H9 (cell line): ENCODE results near the gene ANXA4. TPM values are rescaled to one million over a fixed set of nuclear protein-coding genes. Genes with fewer than 3 reads are reported as not detected.
A peak's percentile ranks its signal among the peaks of the same experiment; 100 is the strongest.

Source experiments
- DNase-seq: peaks from one replicate; pipeline ENCODE4 v3.0.0-alpha.2; 2017
- H2AFZ ChIP-seq: one replicate; pipeline ENCODE4 v1.6.1; 2013; ENCODE audit warnings: mild to moderate bottlenecking, low read length, control low read depth, moderate library complexity
- H2AK5ac ChIP-seq: 2 replicates; pipeline ENCODE4 v1.6.1; 2013; ENCODE audit warnings: low read length, control low read depth, mixed read lengths; ENCODE audit not compliant: insufficient read length
- H2BK120ac ChIP-seq: one replicate; pipeline ENCODE4 v1.6.1; 2013; ENCODE audit warnings: low read depth, mild to moderate bottlenecking, low read length, control low read depth, inconsistent platforms; ENCODE audit not compliant: poor library complexity, severe bottlenecking
- H2BK12ac ChIP-seq: 2 replicates; pipeline ENCODE4 v1.6.1; 2013; ENCODE audit warnings: low read length, control low read depth, mixed read lengths, low read depth; ENCODE audit not compliant: insufficient read length
- H2BK15ac ChIP-seq: 2 replicates; pipeline ENCODE4 v1.6.1; 2013; ENCODE audit warnings: low read depth, low read length, control low read depth
- H2BK20ac ChIP-seq: one replicate; pipeline ENCODE4 v1.6.1; 2013; ENCODE audit warnings: low read depth, mild to moderate bottlenecking, low read length, control low read depth, inconsistent platforms; ENCODE audit not compliant: poor library complexity, severe bottlenecking
- H2BK5ac ChIP-seq: 2 replicates; pipeline ENCODE4 v1.6.1; 2013; ENCODE audit warnings: low read length, control low read depth, mixed read lengths; ENCODE audit not compliant: insufficient read length
- H3K14ac ChIP-seq: 2 replicates; pipeline ENCODE4 v1.6.1; 2013; ENCODE audit warnings: low read length, control low read depth; ENCODE audit not compliant: insufficient read depth
- H3K18ac ChIP-seq: 2 replicates; pipeline ENCODE4 v1.6.1; 2013; ENCODE audit warnings: low read depth, mild to moderate bottlenecking, mixed read lengths, low read length, control low read depth; ENCODE audit not compliant: insufficient read length
- H3K23ac ChIP-seq: 2 replicates; pipeline ENCODE4 v1.6.1; 2013; ENCODE audit warnings: low read length, control low read depth, mixed read lengths, low read depth; ENCODE audit not compliant: insufficient read length
- H3K23me2 ChIP-seq: 2 replicates; pipeline ENCODE4 v1.6.1; 2013; ENCODE audit warnings: low read depth, mild to moderate bottlenecking, mixed read lengths, low read length, control low read depth; ENCODE audit not compliant: insufficient read length, poor library complexity, severe bottlenecking
- H3K27ac ChIP-seq: 2 replicates; pipeline ENCODE4 v1.5.1; 2013; ENCODE audit warnings: low read length, control low read depth, mixed read lengths, low read depth; ENCODE audit not compliant: insufficient read length
- H3K27me3 ChIP-seq: 2 replicates; pipeline ENCODE4 v1.6.1; 2013; ENCODE audit warnings: low read length, control low read depth, inconsistent platforms; ENCODE audit not compliant: insufficient read depth
- H3K4ac ChIP-seq: 2 replicates; pipeline ENCODE4 v1.6.1; 2013; ENCODE audit warnings: low read depth, mild to moderate bottlenecking, control low read depth, inconsistent platforms, low read length, moderate library complexity
- H3K4me1 ChIP-seq: 2 replicates; pipeline ENCODE4 v1.6.1; 2013; ENCODE audit warnings: low read length, control low read depth, inconsistent platforms; ENCODE audit not compliant: insufficient read depth
- H3K4me2 ChIP-seq: 2 replicates; pipeline ENCODE4 v1.6.1; 2013; ENCODE audit warnings: low read length, control low read depth, mixed read lengths; ENCODE audit not compliant: insufficient read length, insufficient read depth
- H3K56ac ChIP-seq: 2 replicates; pipeline ENCODE4 v1.6.1; 2013; ENCODE audit warnings: low read depth, mild to moderate bottlenecking, mixed read lengths, low read length, control low read depth; ENCODE audit not compliant: insufficient read length
- H3K79me1 ChIP-seq: 2 replicates; pipeline ENCODE4 v1.6.1; 2013; ENCODE audit warnings: low read depth, mild to moderate bottlenecking, moderate library complexity, low read length, control low read depth, inconsistent platforms; ENCODE audit not compliant: insufficient read depth, poor library complexity, severe bottlenecking
- H3K79me2 ChIP-seq: 2 replicates; pipeline ENCODE4 v1.6.1; 2013; ENCODE audit warnings: low read length, control low read depth, inconsistent platforms; ENCODE audit not compliant: insufficient read depth
- H3K9ac ChIP-seq: 2 replicates; pipeline ENCODE4 v1.6.1; 2013; ENCODE audit warnings: low read length, control low read depth, mixed read lengths; ENCODE audit not compliant: insufficient read length; ENCODE audit errors: extremely low read depth
- H3K9me3 ChIP-seq: one replicate; pipeline ENCODE4 v1.6.1; 2013; ENCODE audit warnings: low read depth, low read length, inconsistent platforms; ENCODE audit not compliant: control insufficient read depth
- H3T11ph ChIP-seq: one replicate; pipeline ENCODE4 v1.6.1; 2013; ENCODE audit warnings: mild to moderate bottlenecking, low read length, control low read depth, inconsistent platforms
- H4K20me1 ChIP-seq: one replicate; pipeline ENCODE4 v1.6.1; 2013; ENCODE audit not compliant: control insufficient read depth, insufficient read length, insufficient read depth
- H4K5ac ChIP-seq: 2 replicates; pipeline ENCODE4 v1.6.1; 2013; ENCODE audit warnings: low read depth, mild to moderate bottlenecking, mixed read lengths, low read length, control low read depth; ENCODE audit not compliant: insufficient read length
- H4K8ac ChIP-seq: replicated peaks from 2 replicates; pipeline ENCODE4 v1.6.1; 2013; ENCODE audit warnings: low read length, control low read depth, mixed read lengths, low read depth; ENCODE audit not compliant: insufficient read length
- H4K91ac ChIP-seq: 2 replicates; pipeline ENCODE4 v1.6.1; 2013; ENCODE audit warnings: low read depth, mild to moderate bottlenecking, moderate library complexity, mixed read lengths, low read length, control low read depth; ENCODE audit not compliant: insufficient read length
- H3K27ac Mint-ChIP-seq, 3 experiments: 2 replicates in 2 of 3; 3 replicates in 1 of 3; pipeline ENCODE4 v1.8.0; 2020 to 2021; ENCODE audit warnings: mixed read lengths in 3 of 3, mild to moderate bottlenecking in 1 of 3, moderate library complexity in 1 of 3
- H3K27me3 Mint-ChIP-seq: 2 replicates; pipeline ENCODE4 v1.8.0; 2021; ENCODE audit warnings: low read depth, mild to moderate bottlenecking, moderate library complexity, mixed read lengths
- H3K36me3 Mint-ChIP-seq, 3 experiments: 2 replicates in 2 of 3; 3 replicates in 1 of 3; pipeline ENCODE4 v1.8.0; 2020 to 2021; ENCODE audit warnings: low read depth in 3 of 3, mixed read lengths in 3 of 3; ENCODE audit not compliant: insufficient read depth in 1 of 3
- H3K4me1 Mint-ChIP-seq, 2 experiments: 2 replicates each; pipeline ENCODE4 v1.8.0; 2020; ENCODE audit warnings: mixed read lengths in 2 of 2
- H3K4me3 Mint-ChIP-seq, 2 experiments: 2 replicates in 1 of 2; 3 replicates in 1 of 2; pipeline ENCODE4 v1.8.0; 2020 to 2021; ENCODE audit warnings: mild to moderate bottlenecking in 2 of 2, mixed read lengths in 2 of 2, moderate library complexity in 1 of 2
- H3K9me3 Mint-ChIP-seq, 2 experiments: 2 replicates in 1 of 2; 3 replicates in 1 of 2; pipeline ENCODE4 v1.8.0; 2020; ENCODE audit warnings: mild to moderate bottlenecking in 2 of 2, mixed read lengths in 2 of 2, moderate library complexity in 1 of 2
- WGBS: extraction: QIAGEN DNeasy Blood & Tissue Kit; methylation state at CpG from one replicate; pipeline ENCODE4 v1.1.7; 2013; ENCODE audit warnings: missing lambda C conversion rate, low lambda C conversion rate, mixed read lengths; ENCODE audit not compliant: insufficient read length; ENCODE audit errors: extremely low coverage; 5-methylcytosine and 5-hydroxymethylcytosine counted together
- total RNA-seq: library from RNA; stranded (reverse); gene quantifications from 2 replicates; pipeline ENCODE4 v1.2.1, GENCODE V29; 2021
- TF ChIP-seq, protein P1 (sequence below): fragments of 200-600 bp; sonication (generic); conservative IDR thresholded peaks from 3 replicates; pipeline ENCODE4 v1.8.0; 2021; ENCODE audit warnings: antibody characterized with exemption, mild to moderate bottlenecking

ANXA4 gene
- total RNA-seq, 1 experiment from 2014 or later = 14.4 TPM

DNA sequence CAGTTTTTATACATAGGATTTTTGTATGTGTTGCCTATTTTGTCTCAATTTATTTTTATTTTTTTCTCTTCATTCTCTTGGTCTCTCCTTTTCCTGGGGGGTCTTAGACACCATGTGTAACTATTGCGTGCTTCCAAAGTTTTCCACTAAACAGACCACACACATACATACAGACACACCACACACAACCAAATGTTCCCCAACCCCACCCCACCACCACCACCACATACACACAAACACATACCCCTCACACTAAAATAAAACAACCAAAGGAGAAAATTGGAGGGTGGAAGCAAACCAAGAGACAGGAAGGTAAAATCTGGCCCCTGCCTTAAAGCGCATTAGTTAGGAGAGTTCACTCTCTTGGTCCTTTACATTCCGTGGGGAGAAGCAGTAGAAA lies 30.0 kb upstream of the ANXA4 start:
- Histone ChIP-seq H3K4me2 (no peak overlapping the region), H3K4ac (no peak overlapping the region), H3K27ac (no peak overlapping the region), H3K4me1 (peaks cover 11% of the 10 kb centered on the region), H2BK120ac (no peak overlapping the region), H2BK20ac (no peak overlapping the region), H3K23me2 (no peaks in the 10 kb centered on the region), H3K27me3 (no peaks in the 10 kb centered on the region), H3K56ac (no peak overlapping the region), H2AFZ (no peak overlapping the region), H4K8ac (no peak overlapping the region), H3K79me2 (no peaks in the 10 kb centered on the region), H3K79me1 (no peaks in the 10 kb centered on the region), H3K9ac (no peak overlapping the region), H3K14ac (no peak overlapping the region), H2BK15ac (no peak overlapping the region), H2AK5ac (no peak overlapping the region), H2BK12ac (no peak overlapping the region), H4K5ac (no peak overlapping the region), H4K20me1 (no peaks in the 10 kb centered on the region), H4K91ac (no peak overlapping the region), H3K18ac (no peak overlapping the region), H3T11ph (no peak overlapping the region), H2BK5ac (no peak overlapping the region), H3K23ac (no peak overlapping the region), H3K9me3 (no peaks in the 10 kb centered on the region)
- no CpG with 5 or more reads among the region's 3 CpGs for WGBS
- Mint-ChIP-seq H3K27me3 (peaks cover 16% of the 10 kb centered on the region), H3K9me3 (peaks cover 4 to 5% of the 10 kb centered on the region in 2 experiments; a peak in 4 of 5 replicates), H3K36me3 (peaks cover 0 to 5% (median 3%) of the 10 kb centered on the region in 3 experiments; a peak in 4 of 7 replicates), H3K27ac (peak overlapping the region in 1 of 3 experiments; percentile 24; a peak in 1 of 7 replicates), H3K4me1 (peaks cover 38 to 42% of the 10 kb centered on the region in 2 experiments), H3K4me3 (no peak overlapping the region)
- TF ChIP-seq, protein P1, sequence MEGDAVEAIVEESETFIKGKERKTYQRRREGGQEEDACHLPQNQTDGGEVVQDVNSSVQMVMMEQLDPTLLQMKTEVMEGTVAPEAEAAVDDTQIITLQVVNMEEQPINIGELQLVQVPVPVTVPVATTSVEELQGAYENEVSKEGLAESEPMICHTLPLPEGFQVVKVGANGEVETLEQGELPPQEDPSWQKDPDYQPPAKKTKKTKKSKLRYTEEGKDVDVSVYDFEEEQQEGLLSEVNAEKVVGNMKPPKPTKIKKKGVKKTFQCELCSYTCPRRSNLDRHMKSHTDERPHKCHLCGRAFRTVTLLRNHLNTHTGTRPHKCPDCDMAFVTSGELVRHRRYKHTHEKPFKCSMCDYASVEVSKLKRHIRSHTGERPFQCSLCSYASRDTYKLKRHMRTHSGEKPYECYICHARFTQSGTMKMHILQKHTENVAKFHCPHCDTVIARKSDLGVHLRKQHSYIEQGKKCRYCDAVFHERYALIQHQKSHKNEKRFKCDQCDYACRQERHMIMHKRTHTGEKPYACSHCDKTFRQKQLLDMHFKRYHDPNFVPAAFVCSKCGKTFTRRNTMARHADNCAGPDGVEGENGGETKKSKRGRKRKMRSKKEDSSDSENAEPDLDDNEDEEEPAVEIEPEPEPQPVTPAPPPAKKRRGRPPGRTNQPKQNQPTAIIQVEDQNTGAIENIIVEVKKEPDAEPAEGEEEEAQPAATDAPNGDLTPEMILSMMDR = no peak
- DNase-seq = no peak
